ENCODE results near the gene TRPV2. TPM values are rescaled to one million over a fixed set of nuclear protein-coding genes. Genes with fewer than 3 reads are reported as not detected.
"Not testable (repeated sequence)": the region's sequence is repeated elsewhere in the genome, so short reads cannot be mapped to it uniquely, and the experiment has no call there.

The TRPV2 gene
- total and polyA plus RNA-seq, 4 donors, result 8.5 to 40.3 (median 30.6) TPM

DNA sequence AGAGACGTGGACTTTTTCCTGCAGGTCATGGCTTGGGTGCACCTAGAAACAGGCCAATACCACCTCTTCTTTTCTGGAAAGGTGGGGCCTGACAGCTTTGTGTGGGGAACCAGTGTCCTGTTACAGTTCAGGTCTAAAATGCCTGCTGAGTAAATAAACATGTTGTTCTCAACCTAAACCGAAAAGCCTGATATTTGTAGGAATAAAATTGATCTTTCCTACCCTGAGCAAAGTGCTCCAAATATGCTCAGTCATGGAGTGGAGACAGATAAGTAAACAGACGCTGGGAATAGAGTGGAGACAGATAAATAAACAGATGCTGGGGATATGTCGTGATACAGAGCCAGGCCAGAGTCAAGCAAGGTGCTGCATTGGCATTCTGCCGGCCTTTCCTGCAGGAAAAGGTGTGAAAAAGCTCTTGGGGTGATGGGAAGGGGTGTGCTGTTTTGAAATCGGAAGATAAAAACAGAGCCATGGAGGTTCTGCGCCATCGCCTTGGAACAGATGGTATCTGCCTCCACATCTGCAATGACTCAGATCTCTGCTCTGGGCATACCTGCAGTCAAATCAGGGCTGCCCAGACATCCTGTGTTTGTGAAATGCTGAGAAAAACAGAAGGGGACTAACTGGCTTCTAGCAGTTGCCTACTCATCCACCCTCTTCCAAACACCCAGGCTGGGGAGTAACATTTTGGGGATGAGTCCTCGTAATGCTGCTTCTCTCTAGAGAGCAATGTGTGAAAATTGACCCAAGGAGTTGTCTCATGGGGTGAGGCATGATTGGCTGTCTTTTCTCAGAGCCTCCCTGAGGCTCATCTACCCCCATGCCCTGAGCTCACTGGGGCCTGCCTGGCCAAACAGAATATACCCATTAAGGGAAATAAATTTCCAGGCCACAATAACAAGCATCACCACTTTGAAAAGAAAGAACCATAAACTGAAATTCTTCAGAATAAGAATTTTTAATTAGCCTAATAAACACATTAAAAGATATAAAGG, 16.8 kb upstream of the TRPV2 start:
- intact Hi-C loops (cut with DNase I), result no loop called here
- Histone ChIP-seq H3K27me3 (ENCODE audit: control insufficient read depth in 1 of 2, insufficient read depth in 2 of 2, low read length in 1 of 2) (no peaks in the 10 kb centered on the region), H3K4me3 (ENCODE audit: low read length in 2 of 2) (no peak overlapping the region), H3K27ac (ENCODE audit: low read depth in 1 of 2, low read length in 2 of 2) (no peak overlapping the region), H3K36me3 (ENCODE audit: control insufficient read depth in 1 of 2, insufficient read depth in 2 of 2, low read length in 1 of 2) (no peaks in the 10 kb centered on the region), H3K9me3 (ENCODE audit: control insufficient read depth, low read length) (no peaks in the 10 kb centered on the region), H3K4me1 (ENCODE audit: control insufficient read depth in 1 of 2, insufficient read depth in 2 of 2, low read length in 2 of 2) (peaks cover 0 to 2% of the 10 kb centered on the region in 2 donors)
- ATAC-seq (ENCODE audit: low FRiP score), result no peak
- WGBS, 2 donors, result 80 to 82% methylated on average over 9 of the region's 9 CpGs
- DNase-seq, result no peak

DNA sequence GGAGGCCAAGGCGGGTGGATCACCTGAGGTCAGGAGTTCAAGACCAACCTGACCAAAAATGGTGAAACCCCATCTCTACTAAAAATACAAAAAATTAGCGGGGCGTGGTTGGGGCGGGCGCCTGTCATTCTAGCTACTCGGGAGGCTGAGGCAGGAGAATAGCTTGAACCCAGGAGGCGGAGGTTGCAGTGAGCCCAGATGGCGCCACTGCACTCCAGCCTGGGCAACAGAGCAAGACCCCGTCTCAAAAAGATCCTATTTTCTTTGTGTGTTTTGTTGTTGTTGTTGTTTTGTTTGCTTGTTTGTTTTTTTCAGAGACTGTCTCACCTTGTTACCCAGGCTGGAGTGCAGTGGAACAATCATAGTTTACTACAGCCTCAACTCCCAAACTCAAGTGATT, 11.5 kb upstream of the TRPV2 start:
- ATAC-seq (ENCODE audit: low FRiP score); H3K4me1 ChIP-seq (ENCODE audit: control insufficient read depth in 1 of 2, insufficient read depth in 2 of 2, low read length in 2 of 2); H3K36me3 ChIP-seq (ENCODE audit: control insufficient read depth in 1 of 2, insufficient read depth in 2 of 2, low read length in 1 of 2); H3K27ac ChIP-seq (ENCODE audit: low read depth in 1 of 2, low read length in 2 of 2); H3K27me3 ChIP-seq (ENCODE audit: control insufficient read depth in 1 of 2, insufficient read depth in 2 of 2, low read length in 1 of 2); H3K9me3 ChIP-seq (ENCODE audit: control insufficient read depth, low read length); H3K4me3 ChIP-seq (ENCODE audit: low read length in 2 of 2); intact Hi-C loops (cut with DNase I); DNase-seq: not testable (repeated sequence)
- 95 to 96% methylated on average over 9 of the region's 9 CpGs for WGBS, 2 donors

DNA sequence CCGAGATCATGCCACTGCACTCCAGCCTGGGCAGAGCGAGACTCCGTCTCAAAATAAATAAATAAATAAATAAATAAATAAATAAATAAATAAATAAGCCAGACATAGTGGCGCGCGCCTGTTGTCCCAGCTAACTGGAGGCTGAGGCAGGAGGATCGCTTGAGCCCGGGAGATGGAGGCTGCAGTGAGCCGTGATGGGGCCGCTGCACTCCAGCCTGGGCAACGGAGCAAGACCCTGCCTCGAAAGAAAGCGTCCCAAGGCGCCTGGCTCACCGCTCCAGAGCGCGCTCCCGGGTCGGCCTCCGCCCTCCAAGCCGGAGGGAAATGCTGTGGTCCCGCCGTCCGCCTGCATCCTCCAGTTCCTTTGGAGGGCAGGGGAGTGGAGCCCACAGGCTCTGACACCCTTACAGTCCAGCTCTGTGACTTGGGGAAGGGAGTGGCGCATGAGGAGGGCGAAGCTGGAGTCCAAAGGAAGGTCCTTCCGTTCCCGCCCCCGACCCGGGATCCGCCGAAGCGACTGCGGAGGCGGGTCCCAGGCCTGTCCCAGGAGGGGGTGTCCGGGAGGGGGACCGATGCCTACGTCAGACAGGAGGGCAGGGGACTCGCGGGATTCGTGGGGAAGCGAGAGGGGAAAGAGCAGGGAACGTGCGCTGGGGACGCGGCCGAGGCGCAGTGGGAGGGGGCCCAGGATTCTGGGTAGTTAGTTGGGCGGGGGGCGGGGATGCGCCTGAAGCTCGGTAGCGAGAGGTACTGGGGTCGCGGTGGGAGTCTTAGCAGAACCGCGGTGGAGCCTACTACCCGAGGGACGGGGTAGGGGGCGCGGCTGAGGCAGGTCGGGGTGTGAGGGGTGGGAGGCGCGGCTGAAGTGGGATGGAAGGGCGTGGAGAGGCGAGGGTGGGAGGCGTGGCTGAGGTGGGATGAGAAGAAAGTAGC, 8.4 kb upstream of the TRPV2 start:
- 4% methylated on average over 60 to 67 of the region's 67 CpGs for WGBS, 2 donors

DNA sequence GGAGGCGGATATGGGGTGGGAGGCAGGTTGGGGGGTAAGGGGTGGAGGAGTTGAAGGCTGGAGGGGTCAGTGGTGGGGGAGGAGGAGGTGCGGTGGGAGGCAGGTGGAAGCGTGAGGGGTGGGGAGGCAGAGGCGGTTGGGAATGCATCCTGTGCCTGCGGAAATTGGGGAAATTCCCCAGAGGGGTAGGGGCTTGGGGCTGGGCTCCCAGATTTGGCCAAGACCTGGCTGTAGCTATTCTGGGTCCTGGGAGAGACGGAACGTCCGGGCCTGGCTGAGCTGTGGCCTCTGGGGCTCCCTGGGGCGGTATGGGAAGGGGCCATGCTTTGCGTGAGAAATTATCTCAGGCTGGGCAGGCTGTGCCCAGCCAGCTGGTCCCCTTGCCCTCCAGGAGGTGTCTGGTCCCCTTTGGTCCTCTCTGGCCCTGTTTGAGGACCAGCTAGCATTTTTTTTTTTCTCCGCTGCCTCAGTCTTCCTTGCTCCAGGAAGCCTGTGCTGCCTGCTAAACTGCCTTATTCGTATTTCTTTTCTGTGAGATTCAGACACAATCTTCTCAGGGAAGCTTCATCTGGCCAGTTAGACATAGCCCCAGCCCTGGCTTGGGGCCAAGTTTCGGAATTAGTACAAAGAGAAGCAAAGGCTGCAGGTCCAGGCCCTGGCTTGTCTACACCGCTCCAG, 7.3 kb upstream of the TRPV2 start:
- peak; percentile 74 for ATAC-seq (ENCODE audit: low FRiP score)
- Histone ChIP-seq H3K36me3 (ENCODE audit: control insufficient read depth in 1 of 2, insufficient read depth in 2 of 2, low read length in 1 of 2) (no peaks in the 10 kb centered on the region), H3K4me3 (ENCODE audit: low read length in 2 of 2) (no peak overlapping the region), H3K9me3 (ENCODE audit: control insufficient read depth, low read length) (no peaks in the 10 kb centered on the region), H3K27ac (ENCODE audit: low read depth in 1 of 2, low read length in 2 of 2) (peak overlapping the region in 1 of 2 donors; percentile 28), H3K27me3 (ENCODE audit: control insufficient read depth in 1 of 2, insufficient read depth in 2 of 2, low read length in 1 of 2) (no peaks in the 10 kb centered on the region), H3K4me1 (ENCODE audit: control insufficient read depth in 1 of 2, insufficient read depth in 2 of 2, low read length in 2 of 2) (no peaks in the 10 kb centered on the region)
- 8 to 9% methylated on average over 9 to 14 of the region's 14 CpGs for WGBS, 2 donors
- intact Hi-C loops (cut with DNase I), result loop anchor here in 1 of 2 donors (2.0 kb wide), 1 partner anchor 27 kb away; the partner anchor contains the start of gene UBB
- peak; percentile 83 to 86 for DNase-seq

More for the DNA sequence above, 8.4 kb upstream of the TRPV2 start:
- Histone ChIP-seq H3K36me3 (ENCODE audit: control insufficient read depth in 1 of 2, insufficient read depth in 2 of 2, low read length in 1 of 2) (no peaks in the 10 kb centered on the region), H3K9me3 (ENCODE audit: control insufficient read depth, low read length) (no peaks in the 10 kb centered on the region), H3K27me3 (ENCODE audit: control insufficient read depth in 1 of 2, insufficient read depth in 2 of 2, low read length in 1 of 2) (no peaks in the 10 kb centered on the region), H3K4me3 (ENCODE audit: low read length in 2 of 2) (peak overlapping the region; percentile 49 to 67), H3K27ac (ENCODE audit: low read depth in 1 of 2, low read length in 2 of 2) (peak overlapping the region; percentile 8 to 69), H3K4me1 (ENCODE audit: control insufficient read depth in 1 of 2, insufficient read depth in 2 of 2, low read length in 2 of 2) (no peaks in the 10 kb centered on the region)
- intact Hi-C loops (cut with DNase I), result loop anchor here in 1 of 2 donors (2.0 kb wide), 1 partner anchor 26 kb away; the partner anchor contains the start of gene UBB
- DNase-seq, result peak; percentile 78 to 89
- ATAC-seq (ENCODE audit: low FRiP score), result peak; percentile 85

DNA sequence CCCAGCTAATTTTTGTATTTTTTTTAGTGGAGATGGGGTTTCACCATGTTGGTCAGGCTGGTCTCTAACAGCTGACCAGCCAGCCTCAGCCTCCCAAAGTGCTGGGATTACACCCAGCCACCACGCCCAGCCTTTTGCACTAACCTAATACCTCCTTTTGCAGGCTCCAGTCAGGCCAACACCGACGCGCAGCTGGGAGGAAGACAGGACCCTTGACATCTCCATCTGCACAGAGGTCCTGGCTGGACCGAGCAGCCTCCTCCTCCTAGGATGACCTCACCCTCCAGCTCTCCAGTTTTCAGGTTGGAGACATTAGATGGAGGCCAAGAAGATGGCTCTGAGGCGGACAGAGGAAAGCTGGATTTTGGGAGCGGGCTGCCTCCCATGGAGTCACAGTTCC, 2.0 kb downstream of the TRPV2 start:
- ATAC-seq (ENCODE audit: low FRiP score), result no peak
- Histone ChIP-seq H3K9me3 (ENCODE audit: control insufficient read depth, low read length) (no peaks in the 10 kb centered on the region), H3K4me3 (ENCODE audit: low read length in 2 of 2) (no peak overlapping the region), H3K4me1 (ENCODE audit: control insufficient read depth in 1 of 2, insufficient read depth in 2 of 2, low read length in 2 of 2) (no peaks in the 10 kb centered on the region), H3K27ac (ENCODE audit: low read depth in 1 of 2, low read length in 2 of 2) (peak overlapping the region in 1 of 2 donors; percentile 92), H3K27me3 (ENCODE audit: control insufficient read depth in 1 of 2, insufficient read depth in 2 of 2, low read length in 1 of 2) (no peaks in the 10 kb centered on the region), H3K36me3 (ENCODE audit: control insufficient read depth in 1 of 2, insufficient read depth in 2 of 2, low read length in 1 of 2) (no peaks in the 10 kb centered on the region)
- no peak for DNase-seq
- intact Hi-C loops (cut with DNase I), result loop anchor here (5.0 to 10.0 kb wide), 3 partner anchors 35 to 133 kb away; partner anchors contain the start of gene UBB (in 1 of the 2)
- 91% methylated on average over 7 of the region's 7 CpGs for WGBS, 2 donors

DNA sequence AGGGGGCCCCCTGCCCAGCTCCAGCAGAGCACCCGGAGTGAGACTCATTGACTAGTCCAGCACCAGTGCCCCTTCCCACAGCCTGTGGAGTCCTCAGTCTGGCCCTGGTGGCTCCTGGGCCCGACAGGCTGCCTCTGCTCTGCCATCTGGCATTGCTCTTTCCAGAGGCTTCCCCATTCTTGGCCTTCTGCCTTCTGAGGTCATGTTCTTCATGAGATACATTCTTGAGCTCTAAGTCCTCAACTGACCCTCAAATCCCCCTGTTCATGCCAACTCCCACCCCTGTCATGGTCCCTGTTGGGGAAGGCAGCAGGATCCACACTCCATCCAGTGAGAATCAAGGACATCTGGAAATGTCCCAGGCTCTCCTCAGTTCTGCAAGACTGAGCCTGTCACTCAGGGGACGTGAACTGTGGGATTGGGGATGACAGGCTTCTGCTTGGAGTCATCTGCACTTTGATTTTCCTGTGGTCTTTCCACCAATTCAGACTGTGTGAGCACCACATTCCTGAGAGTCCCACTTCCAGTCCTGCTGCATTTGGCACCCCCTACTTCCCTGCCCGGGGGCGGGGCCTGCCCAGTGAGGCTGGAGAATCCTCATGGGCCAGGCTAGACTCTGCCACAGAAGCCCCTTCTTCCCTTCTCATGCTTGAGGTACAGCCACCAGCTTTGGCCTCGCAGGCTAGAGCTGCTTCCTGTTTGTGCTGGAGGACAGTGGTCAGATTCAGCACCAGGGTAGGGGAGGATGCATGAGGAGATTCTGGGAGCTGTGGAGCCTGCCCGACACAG, 2.7 kb downstream of the TRPV2 start:
- Histone ChIP-seq H3K4me1 (ENCODE audit: control insufficient read depth in 1 of 2, insufficient read depth in 2 of 2, low read length in 2 of 2) (no peaks in the 10 kb centered on the region), H3K36me3 (ENCODE audit: control insufficient read depth in 1 of 2, insufficient read depth in 2 of 2, low read length in 1 of 2) (no peaks in the 10 kb centered on the region), H3K4me3 (ENCODE audit: low read length in 2 of 2) (no peak overlapping the region), H3K27me3 (ENCODE audit: control insufficient read depth in 1 of 2, insufficient read depth in 2 of 2, low read length in 1 of 2) (no peaks in the 10 kb centered on the region), H3K27ac (ENCODE audit: low read depth in 1 of 2, low read length in 2 of 2) (peak overlapping the region; percentile 8 to 92), H3K9me3 (ENCODE audit: control insufficient read depth, low read length) (no peaks in the 10 kb centered on the region)
- DNase-seq, result no peak
- intact Hi-C loops (cut with DNase I), result loop anchor here (5.0 to 10.0 kb wide), 3 partner anchors 36 to 133 kb away; partner anchors contain the start of gene UBB (in 1 of the 2)
- WGBS, 2 donors, result 33 to 34% methylated on average over 7 of the region's 7 CpGs
- no peak for ATAC-seq (ENCODE audit: low FRiP score)

DNA sequence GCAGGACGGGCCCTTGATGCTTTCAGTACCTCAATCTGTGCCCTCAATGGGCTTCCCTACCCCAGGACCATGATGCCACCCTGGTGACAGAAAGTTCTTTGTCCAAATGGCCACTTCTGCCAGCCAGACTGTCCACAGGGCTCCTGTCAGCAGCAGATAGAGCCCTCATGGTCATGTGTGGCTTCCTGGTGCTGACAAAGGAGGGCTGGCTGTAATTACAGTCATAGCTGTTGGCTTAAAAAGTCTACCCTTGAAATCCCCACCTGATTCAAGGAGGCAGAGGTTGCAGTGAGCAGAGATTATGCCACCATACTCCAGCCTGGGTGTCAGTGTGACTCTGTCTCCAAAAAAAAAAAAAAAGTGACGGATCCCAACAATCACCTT, 3.3 kb downstream of the TRPV2 start:
- ATAC-seq (ENCODE audit: low FRiP score) (no peak), DNase-seq (no peak)
- H3K4me1 ChIP-seq (ENCODE audit: control insufficient read depth in 1 of 2, insufficient read depth in 2 of 2, low read length in 2 of 2), result no peaks in the 10 kb centered on the region
- H3K27ac ChIP-seq (ENCODE audit: low read depth in 1 of 2, low read length in 2 of 2), result peak overlapping the region; percentile 33 to 92
- no peaks in the 10 kb centered on the region for H3K36me3 ChIP-seq (ENCODE audit: control insufficient read depth in 1 of 2, insufficient read depth in 2 of 2, low read length in 1 of 2)
- no peaks in the 10 kb centered on the region for H3K27me3 ChIP-seq (ENCODE audit: control insufficient read depth in 1 of 2, insufficient read depth in 2 of 2, low read length in 1 of 2)
- H3K4me3 ChIP-seq (ENCODE audit: low read length in 2 of 2), result no peak overlapping the region
- intact Hi-C loops (cut with DNase I), result loop anchor here (5.0 to 10.0 kb wide), 3 partner anchors 36 to 134 kb away; partner anchors contain the start of gene UBB (in 1 of the 2)
- 48 to 100% methylated on average over 1 to 2 of the region's 2 CpGs for WGBS, 2 donors
- no peaks in the 10 kb centered on the region for H3K9me3 ChIP-seq (ENCODE audit: control insufficient read depth, low read length)
